NAMALWA (cell line): ENCODE results near the gene RNF217.
"Not testable (repeated sequence)": the region's sequence is repeated elsewhere in the genome, so short reads cannot be mapped to it uniquely, and the experiment has no call there.

Source experiments
- DNase-seq: peaks from one replicate; pipeline ENCODE4 v3.0.0-alpha.2; 2015; ENCODE audit warnings: low spot score

The RNF217 gene

GRCh38 chr6:125058546-125058945, 96.3 kb downstream of the RNF217 start:
- DNase-seq, result no peak

DNA sequence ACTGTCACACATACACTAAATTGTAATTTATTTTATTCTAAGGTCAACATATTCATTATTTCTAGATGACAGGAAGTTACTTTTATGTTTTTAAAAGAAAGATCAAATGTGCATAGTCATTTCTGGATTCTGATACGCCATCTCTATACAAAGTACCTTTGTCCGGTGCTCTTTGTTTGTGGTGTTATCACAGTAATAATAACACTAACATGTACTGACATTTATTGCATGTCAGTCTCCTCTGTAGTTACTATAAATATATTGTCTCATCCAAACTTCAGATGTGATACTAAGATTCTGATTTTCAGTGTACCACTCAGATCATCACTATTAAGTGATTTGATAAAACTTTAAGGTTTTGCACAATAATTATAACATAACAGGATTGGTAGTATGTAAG, 101.1 kb downstream of the RNF217 start:
- DNase-seq, result no peak

GRCh38 chr6:125066140-125066539, 103.9 kb downstream of the RNF217 start:
- DNase-seq, result no peak

DNA sequence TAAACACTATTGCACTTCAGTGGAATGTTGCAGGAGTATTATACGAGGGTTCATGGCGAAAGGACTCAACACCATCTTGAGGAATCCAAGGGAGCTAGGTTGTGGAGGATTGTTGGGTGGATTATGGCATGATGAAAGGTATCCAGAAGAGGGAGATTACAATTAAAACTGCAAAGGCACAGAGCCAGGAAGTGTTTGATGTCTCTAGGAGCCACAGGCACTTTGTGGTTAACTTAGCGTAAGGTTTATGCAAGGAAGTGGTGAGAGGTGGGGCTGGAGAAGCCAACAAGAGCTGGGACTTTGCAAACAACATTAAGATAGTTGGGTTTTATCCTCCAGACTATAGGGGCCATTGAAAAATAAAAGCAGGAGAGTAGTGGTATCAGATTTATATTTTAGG, 104.7 kb downstream of the RNF217 start:
- DNase-seq, result no peak

DNA sequence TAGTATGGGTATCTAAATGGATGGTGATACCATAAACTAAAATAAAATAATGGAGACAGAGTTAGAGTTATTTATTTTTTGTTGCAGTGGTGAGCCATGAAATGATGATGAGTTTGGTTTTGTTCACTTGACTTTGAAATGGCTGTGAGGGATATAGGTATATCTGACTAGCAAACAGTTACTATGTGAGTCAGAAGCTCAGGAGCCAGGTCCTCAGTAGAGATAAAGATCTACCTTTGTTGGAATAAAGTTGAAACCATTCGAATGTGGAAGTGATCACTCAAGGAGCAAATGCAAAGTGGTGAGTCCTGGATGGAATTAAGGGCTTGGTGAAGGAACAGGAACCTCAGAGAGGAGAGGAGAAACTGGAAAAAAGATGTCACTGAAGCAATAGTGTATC, 105.3 kb downstream of the RNF217 start:
- DNase-seq, result no peak

DNA sequence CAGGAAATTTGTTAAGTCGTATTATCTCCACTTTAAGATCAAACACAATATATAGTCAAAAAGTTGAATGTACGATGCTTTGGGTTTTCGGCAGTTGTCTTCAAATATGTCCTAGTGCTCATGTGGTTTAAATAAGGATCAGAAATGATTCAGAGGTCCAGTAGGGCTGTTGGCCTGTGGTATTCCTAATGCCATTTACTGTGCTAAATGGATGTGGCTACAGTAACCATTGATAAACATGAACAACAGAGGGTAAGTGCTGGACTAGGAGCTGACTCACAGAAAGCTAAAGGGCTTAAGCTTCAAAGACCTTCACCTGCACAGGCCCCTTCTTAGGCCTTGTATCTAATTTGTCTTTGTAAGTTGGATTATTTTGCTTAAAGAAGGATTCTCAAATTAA, 110.8 kb downstream of the RNF217 start:
- no peak for DNase-seq

GRCh38 chr6:125074120-125074519, 111.9 kb downstream of the RNF217 start:
- no peak for DNase-seq

DNA sequence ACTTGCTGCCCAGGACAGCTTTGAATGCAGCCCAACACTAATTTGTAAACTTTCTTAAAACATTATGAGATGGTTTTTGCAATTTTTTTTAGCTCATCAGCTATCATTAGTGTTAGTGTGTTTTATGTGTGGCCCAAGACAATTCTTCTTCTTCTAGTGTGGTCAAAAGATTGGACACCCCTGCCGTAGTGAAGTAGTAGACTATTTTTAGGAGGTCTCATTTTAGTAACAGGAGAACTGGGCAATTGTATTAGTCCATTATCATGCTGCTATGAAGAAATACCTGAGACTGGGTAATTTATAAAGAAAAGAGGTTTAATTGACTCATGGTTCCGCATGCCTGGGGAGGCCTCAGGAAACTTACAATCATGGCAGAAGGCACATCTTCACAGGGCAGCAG, 112.8 kb downstream of the RNF217 start:
- DNase-seq, result not testable (repeated sequence)

DNA sequence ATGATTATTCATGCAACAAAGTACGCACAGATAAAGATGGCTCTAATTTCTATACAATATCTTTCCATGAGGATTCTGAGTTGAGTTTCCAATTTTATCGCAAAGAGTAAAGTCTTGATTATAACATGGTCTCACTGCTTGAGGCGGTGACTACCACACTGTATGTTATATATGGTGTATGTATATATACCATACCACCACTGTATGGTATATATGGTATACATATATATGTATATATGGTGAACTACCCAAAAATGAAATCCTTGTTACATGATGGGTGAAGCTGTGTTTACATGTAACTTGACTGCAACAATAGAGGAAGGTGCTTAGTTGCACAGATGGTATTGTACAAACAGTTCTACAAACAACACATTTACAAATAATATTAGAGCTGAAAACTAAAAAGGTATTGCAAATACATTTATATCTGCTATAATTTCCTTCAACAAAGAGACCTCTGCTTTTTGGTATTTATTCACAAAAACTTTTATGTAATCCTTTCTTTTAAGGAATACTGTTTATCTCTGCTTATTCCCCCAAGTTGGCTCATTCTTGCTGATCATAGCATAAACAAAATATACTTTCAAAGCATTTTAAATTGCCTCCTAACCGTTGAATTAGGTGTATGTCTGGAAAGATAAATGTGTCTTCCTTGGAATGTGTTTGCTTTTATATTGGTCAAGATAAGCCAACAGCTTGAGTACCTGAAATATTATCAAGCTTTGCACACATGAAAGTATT, 113.7 kb downstream of the RNF217 start:
- no peak for DNase-seq

DNA sequence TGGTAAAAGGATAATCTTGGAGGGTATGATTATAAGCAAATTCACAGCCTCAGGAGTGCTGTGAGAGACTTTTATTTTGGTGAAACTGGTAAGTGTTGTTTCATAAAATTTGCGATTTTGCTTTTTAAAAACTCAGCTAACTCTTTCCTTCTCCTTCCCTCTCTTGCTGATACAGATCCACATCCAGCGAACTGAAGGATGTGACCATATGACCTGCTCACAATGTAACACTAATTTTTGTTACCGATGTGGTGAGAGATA, 114.2 kb downstream of the RNF217 start:
- DNase-seq, result no peak

- no peak for DNase-seq
Observed at GRCh38 chr6:125077453-125077852, 115.2 kb downstream of the RNF217 start.

DNA sequence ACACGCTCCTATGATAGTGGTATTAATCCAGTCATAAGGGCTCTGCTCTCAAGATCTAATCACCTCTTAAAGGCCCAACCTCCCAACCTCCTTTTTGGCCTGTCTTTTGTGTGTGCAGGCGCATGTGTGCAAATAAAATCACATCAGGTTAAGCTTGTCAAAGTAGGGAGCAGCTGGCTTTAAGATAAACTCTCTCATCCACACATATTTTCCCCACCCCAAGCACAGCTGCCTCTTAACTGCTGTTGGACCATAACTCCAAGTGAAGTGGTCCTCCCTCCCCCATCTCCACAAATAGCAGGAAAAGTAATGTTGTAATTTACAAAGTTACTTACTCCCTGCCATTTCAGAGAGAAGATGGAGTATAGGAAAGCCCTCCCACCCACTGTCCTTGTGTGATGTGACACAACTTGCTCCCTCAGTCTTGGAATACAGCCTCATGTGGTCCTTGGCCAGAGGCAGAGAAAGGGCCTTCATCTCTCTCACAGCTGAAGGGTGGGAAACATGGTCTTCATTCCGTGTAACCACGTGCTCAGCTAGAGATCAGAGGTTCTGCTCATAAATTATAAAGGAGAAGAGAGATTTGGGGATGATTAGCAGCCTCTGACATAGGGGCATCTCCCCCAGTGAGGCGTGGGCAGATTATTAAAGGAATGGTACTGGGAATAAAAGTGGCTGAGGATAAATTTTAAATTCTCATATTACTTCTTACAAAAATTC, 116.5 kb downstream of the RNF217 start:
- DNase-seq, result no peak

DNA sequence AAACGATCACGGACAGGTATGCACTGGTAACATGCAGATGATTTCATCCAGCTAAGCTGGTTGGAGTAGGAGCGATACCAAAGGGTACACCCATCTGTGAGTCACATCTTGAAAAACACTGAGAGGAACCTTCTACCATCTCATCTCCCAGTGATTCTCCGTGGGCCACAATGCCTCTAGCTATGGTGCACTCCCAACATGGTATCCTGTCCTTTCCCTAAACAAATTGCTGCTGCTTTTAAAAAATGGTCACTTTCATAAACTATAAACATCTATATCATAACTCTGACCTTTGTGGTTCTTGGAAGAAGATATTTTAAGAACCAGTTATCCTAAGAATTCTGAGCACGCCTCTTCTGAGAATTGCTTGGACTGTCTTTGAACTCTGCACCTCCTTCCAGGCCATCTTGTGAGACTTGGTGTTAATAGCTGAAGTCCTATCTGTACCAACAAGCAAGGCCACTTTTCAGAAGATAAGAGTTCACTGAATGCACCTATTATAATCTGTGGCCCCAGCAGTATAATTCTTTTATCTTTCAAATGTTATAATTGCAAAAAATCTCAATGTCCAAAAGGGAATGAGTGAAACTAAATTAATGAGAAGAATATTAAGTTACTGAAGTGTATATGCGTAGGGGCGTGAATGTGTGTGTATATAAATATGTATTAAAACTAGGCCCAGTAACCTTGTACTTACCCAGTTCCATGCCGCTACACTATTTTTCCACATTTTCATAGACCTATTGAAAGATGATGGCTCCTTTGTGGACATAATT, 120.9 kb downstream of the RNF217 start:
- no peak for DNase-seq

GRCh38 chr6:125083684-125083990, 121.4 kb downstream of the RNF217 start:
- no peak for DNase-seq

- no peak for DNase-seq
Observed at GRCh38 chr6:125086716-125087115, 124.5 kb downstream of the RNF217 start.

DNA sequence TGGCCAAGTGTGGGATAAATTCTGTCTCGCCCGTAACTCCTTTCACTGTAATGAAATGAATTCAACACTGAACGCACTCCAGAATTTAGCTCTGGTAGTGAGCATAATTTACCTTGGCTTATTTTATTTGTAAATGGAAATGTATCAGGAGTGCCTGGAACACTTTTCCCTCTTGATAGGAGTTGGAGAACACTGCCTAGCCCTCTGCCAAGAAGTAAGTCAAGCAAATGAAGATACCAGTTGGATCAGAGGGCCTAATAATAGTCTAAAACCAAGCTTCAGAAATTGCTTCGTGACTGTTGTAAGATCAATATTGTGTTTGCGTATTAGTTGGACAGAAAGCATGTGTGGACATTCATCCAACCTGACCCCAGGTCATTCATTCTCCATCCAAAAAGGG, 126.7 kb downstream of the RNF217 start:
- no peak for DNase-seq

DNA sequence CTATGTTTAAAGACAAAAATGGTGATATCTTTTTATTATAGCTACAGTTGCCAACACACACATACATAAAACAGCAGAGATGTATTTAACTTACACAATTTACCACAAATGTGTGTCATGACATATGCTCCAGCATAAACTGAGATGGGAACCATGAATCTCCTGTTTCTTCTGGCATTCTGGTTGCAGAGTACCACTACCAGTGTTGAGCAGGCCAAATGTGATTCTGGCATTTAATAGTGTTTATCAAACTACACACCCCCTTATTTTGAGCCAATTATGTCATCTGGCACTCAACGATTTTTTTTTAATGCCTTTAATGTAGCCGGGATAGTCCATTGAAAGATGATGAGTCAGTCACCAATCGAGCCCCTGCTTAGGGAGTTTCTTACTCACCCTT, 132.3 kb downstream of the RNF217 start:
- DNase-seq, result no peak

DNA sequence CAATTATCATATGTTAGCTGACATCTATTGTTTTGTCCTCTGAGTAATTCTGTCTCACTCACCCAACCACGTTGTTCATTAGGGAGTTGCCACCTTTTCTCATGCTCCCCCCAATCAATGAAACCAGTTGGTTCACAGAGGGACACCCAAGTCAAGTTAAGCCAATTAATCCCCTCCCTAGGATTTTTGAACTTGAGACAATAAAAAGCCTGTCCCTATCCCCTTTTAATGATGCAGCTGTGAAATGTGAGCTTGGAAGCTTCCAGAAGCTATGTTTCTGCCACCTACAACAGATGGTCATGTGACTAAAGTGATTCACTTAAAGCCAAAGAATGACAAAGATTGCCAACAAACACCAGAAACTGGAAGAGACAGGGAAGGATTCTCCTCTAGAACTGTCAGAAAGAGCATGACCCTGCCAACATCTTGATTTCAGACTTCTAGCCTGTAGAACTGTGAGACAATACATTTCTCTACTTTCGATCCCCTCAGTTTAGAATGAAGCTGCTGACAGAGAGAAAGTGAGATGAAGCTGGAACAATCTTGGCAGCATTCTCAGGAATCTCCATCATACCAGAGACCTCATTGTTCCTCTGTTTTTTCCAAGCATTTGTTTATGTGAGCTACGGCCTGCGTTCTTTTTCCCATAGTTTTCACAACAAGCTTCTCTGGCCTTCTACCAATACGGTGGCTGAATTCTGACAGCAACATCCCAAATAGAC, 133.5 kb downstream of the RNF217 start:
- no peak for DNase-seq

- no peak for DNase-seq
Observed at GRCh38 chr6:125097186-125097585, 134.9 kb downstream of the RNF217 start.

GRCh38 chr6:125098253-125098652, 136.0 kb downstream of the RNF217 start:
- DNase-seq, result no peak

DNA sequence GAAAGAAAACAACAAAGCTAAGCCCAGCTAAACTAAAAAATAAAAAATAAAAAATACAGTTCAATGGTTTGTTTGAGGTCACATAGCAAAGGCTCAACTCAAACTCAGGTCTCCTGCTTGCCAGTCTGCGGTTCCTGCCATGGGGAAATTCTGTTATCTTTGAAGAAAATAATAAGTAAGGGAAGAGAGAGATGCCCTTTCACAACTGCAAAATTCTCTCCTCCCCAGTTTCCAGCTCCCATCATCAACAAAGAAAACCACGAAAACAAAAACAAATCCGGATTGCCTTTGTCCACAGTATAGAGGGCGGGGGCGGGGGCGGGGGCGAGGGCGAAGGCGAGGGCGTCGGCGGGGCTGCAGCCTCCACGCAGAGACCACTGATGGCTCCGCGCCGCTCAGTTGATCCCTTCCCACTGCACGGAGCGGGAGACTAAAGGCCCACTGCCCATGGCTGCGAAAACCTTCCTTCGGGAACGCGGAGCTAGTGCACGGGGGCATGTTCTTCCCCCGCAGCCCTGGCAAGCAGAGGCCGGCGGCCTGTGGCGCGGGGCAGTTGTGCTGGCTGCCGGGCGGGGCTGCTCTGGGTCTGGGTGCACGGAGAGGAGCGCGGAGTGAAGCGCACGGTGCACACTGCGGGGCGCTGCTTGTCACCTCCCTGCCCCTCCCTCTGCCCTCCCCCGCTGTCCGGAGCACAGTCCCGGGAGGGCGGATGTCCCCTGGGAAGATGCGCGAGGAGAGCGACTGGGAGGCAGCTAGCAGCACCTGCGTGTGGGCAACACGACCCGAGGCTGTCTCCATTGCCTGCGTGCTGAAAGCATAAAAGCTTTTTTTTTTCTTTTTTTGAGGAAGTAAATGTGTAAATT, 137.2 kb downstream of the RNF217 start:
- no peak for DNase-seq
